Epidermal melanocyte (primary cell): Measurements from ENCODE around the gene KPNA6.
A peak's percentile ranks its signal among the peaks of the same experiment; 100 is the strongest.
"Not testable (repeated sequence)": the region's sequence is repeated elsewhere in the genome, so short reads cannot be mapped to it uniquely, and the experiment has no call there.

Experiments used
- DNase-seq: peaks from one replicate; pipeline ENCODE4 v3.0.0; 2011; ENCODE audit warnings: low spot score; ENCODE audit not compliant: insufficient read length

KPNA6 gene

GRCh38 chr1:32142446-32143301 is 34.8 kb downstream of the KPNA6 start:
- DNase-seq: peak; percentile 72

GRCh38 chr1:32143302-32143695 is 35.4 kb downstream of the KPNA6 start:
- DNase-seq: not testable (repeated sequence)

GRCh38 chr1:32144033-32144432 is 36.2 kb downstream of the KPNA6 start:
- no peak for DNase-seq

GRCh38 chr1:32147799-32148198 is 39.9 kb downstream of the KPNA6 start:
- not testable (repeated sequence) for DNase-seq

- no peak for DNase-seq
Measured at GRCh38 chr1:32150847-32151246, 43.0 kb downstream of the KPNA6 start.

- DNase-seq: no peak
Measured at GRCh38 chr1:32151319-32151787, 43.5 kb downstream of the KPNA6 start.

- DNase-seq: no peak
Measured at GRCh38 chr1:32159189-32159588, 51.3 kb downstream of the KPNA6 start.

- DNase-seq: no peak
Measured at GRCh38 chr1:32163405-32163804, 55.5 kb downstream of the KPNA6 start.

- DNase-seq: not testable (repeated sequence)
Measured at GRCh38 chr1:32165633-32166032, 57.8 kb downstream of the KPNA6 start.

- DNase-seq: no peak
Measured at GRCh38 chr1:32170991-32171390, 63.1 kb downstream of the KPNA6 start.

GRCh38 chr1:32172621-32173245 is 64.9 kb downstream of the KPNA6 start:
- no peak for DNase-seq

- no peak for DNase-seq
Measured at GRCh38 chr1:32178380-32179192, 70.7 kb downstream of the KPNA6 start.

- DNase-seq: no peak
Measured at GRCh38 chr1:32179193-32179442, 71.3 kb downstream of the KPNA6 start.

GRCh38 chr1:32179443-32180185 is 71.8 kb downstream of the KPNA6 start, which contains the start of gene TXLNA:
Gene TXLNA (plus strand): TSS chr1:32179675. CDS start chr1:32180346, 671 bp downstream.
- DNase-seq: peak; percentile 94

GRCh38 chr1:32180186-32181060 is 72.6 kb downstream of the KPNA6 start:
- peak; percentile 56 for DNase-seq

- no peak for DNase-seq
Measured at GRCh38 chr1:32181065-32181464, 73.2 kb downstream of the KPNA6 start.

GRCh38 chr1:32181563-32181962 is 73.7 kb downstream of the KPNA6 start:
- DNase-seq: no peak

- DNase-seq: no peak
Measured at GRCh38 chr1:32182060-32182459, 74.2 kb downstream of the KPNA6 start.

- no peak for DNase-seq
Measured at GRCh38 chr1:32184650-32185049, 76.8 kb downstream of the KPNA6 start.

- no peak for DNase-seq
Measured at GRCh38 chr1:32186077-32186476, 78.2 kb downstream of the KPNA6 start.
